HepG2 (cell line): ENCODE measurements around the gene ASXL1. TPM values are rescaled to one million over a fixed set of nuclear protein-coding genes. Genes with fewer than 3 reads are reported as not detected.

Experiments used
- ATF5 ChIP-seq: sonication (generic); formaldehyde crosslinking; IDR thresholded peaks from 2 replicates; pipeline ENCODE4 v1.4.0; 2020; ENCODE audit warnings: mild to moderate bottlenecking, low read depth, missing genetic modification reagents
- BCLAF1 ChIP-seq: fragments of 450-650 bp; IDR thresholded peaks from 2 replicates; pipeline ENCODE4 v1.6.1; 2017; ENCODE audit warnings: mild to moderate bottlenecking
- GPN1 ChIP-seq: sonication (generic); formaldehyde crosslinking; IDR thresholded peaks from 2 replicates; pipeline ENCODE4 v1.5.1; 2020; ENCODE audit warnings: missing genetic modification reagents, borderline replicate concordance
- NFYC ChIP-seq: IDR thresholded peaks from 2 replicates; pipeline ENCODE4 v1.6.1; 2016; ENCODE audit warnings: missing genetic modification reagents, missing compliant biosample characterization
- PCBP1 ChIP-seq: fragments of 200-400 bp; formaldehyde crosslinking; IDR thresholded peaks from 2 replicates; pipeline ENCODE4 v1.6.1; 2017; ENCODE audit warnings: mild to moderate bottlenecking, low read depth, low read length, borderline replicate concordance
- RERE ChIP-seq: IDR thresholded peaks from 2 replicates; pipeline ENCODE4 v1.6.1; 2016; ENCODE audit warnings: low read depth, missing genetic modification reagents, missing compliant biosample characterization
- SRSF1 ChIP-seq: fragments of 200-400 bp; formaldehyde crosslinking; optimal IDR thresholded peaks from 2 replicates; pipeline ENCODE3; 2017; ENCODE audit warnings: mild to moderate bottlenecking, low read depth, low read length, moderate library complexity
- TEAD2 ChIP-seq: sonication (generic); formaldehyde crosslinking; IDR thresholded peaks from 2 replicates; pipeline ENCODE4 v1.9.0; 2021; ENCODE audit warnings: missing genetic modification reagents
- TSC22D2 ChIP-seq: sonication (generic); formaldehyde crosslinking; IDR thresholded peaks from 2 replicates; pipeline ENCODE4 v1.5.1; 2020; ENCODE audit warnings: missing genetic modification reagents, mild to moderate bottlenecking, borderline replicate concordance
- ZNF142 ChIP-seq: sonication (generic); formaldehyde crosslinking; IDR thresholded peaks from 2 replicates; pipeline ENCODE4 v1.4.0; 2020; ENCODE audit warnings: missing genetic modification reagents
- ZNF558 ChIP-seq: sonication (generic); formaldehyde crosslinking; IDR thresholded peaks from 2 replicates; pipeline ENCODE4 v1.9.0; 2022; ENCODE audit warnings: mild to moderate bottlenecking, missing genetic modification reagents, borderline replicate concordance
- ZNF567 ChIP-seq: sonication (generic); formaldehyde crosslinking; IDR thresholded peaks from 2 replicates; pipeline ENCODE4 v1.8.1; 2023; ENCODE audit warnings: mild to moderate bottlenecking, missing genetic modification reagents, borderline replicate concordance
- polyA plus RNA-seq, 8 experiments: library from polyadenylated mRNA; depleted of rRNA in 3 of 8; stranded (reverse) in 7 of 8; unstranded in 1 of 8; fragments of >200 nt; fragmentation: Illumina TruSeq in 4 of 8; extraction: Trizol in 4 of 8; gene quantifications; 2 replicates each; pipeline versions ENCODE4 v1.2.1 to v1.2.3, GENCODE V29; 2011 to 2016; ENCODE audit warnings: low read depth in 4 of 8, missing spikeins in 1 of 8, mixed read lengths in 1 of 8; ENCODE audit not compliant: insufficient read depth in 1 of 8
- total RNA-seq, 5 experiments: library from RNA; depleted of rRNA; stranded (reverse); fragments of >200 nt; fragmentation: Illumina TruSeq; extraction: Trizol; gene quantifications; 2 replicates each; pipeline ENCODE4 v1.2.3, GENCODE V29; 2016; ENCODE audit warnings: low read depth in 1 of 5

Gene ASXL1
- total and polyA plus RNA-seq, 2 of the 13 experiments (the other 11 are each of a cell fraction or from before 2014, with no cell fraction given): 62.1 to 74.8 TPM

GRCh38 chr20:32358883-32359632 is 927 bp downstream of the ASXL1 start (continued):
- TF ChIP-seq ZNF142 (CRISPR knock-in tag): no peak; the same call in 1 of the 2 replicates
- TF ChIP-seq NFYC: peak; percentile 15; the same call in 1 of the 2 replicates
- 0 out of 2 replicates have a peak, but pooled peaks have one; percentile 33 for TF ChIP-seq GPN1 (CRISPR knock-in tag)
- TF ChIP-seq TEAD2 (CRISPR knock-in tag): no peak
- TF ChIP-seq SRSF1: peak; percentile 94
- TF ChIP-seq RERE (CRISPR knock-in tag): peak; percentile 54; the same call in 1 of the 2 replicates
- TF ChIP-seq TSC22D2 (CRISPR knock-in tag): no peak; the same call in 1 of the 2 replicates
- 0 out of 2 replicates have a peak, but pooled peaks have one; percentile 61 for TF ChIP-seq ATF5
- no peak for TF ChIP-seq BCLAF1
- peak; percentile 60; the same call in 1 of the 2 replicates for TF ChIP-seq ZNF567 (CRISPR knock-in tag)
- TF ChIP-seq ZNF558 (CRISPR knock-in tag): peak; percentile 63; the same call in 1 of the 2 replicates
- TF ChIP-seq PCBP1: peak; percentile 93
